GM19468 (cell line): ENCODE measurements around the gene CNTROB.

Experiments
- ATAC-seq: cut with Tn5 transposase; IDR thresholded peaks from one replicate; pipeline ENCODE4 v1.9.1; 2021; ENCODE audit warnings: mild to moderate bottlenecking, moderate library complexity, moderate number of reproducible peaks; ENCODE audit not compliant: unreplicated experiment; ENCODE audit errors: extremely low read depth

The CNTROB gene

DNA sequence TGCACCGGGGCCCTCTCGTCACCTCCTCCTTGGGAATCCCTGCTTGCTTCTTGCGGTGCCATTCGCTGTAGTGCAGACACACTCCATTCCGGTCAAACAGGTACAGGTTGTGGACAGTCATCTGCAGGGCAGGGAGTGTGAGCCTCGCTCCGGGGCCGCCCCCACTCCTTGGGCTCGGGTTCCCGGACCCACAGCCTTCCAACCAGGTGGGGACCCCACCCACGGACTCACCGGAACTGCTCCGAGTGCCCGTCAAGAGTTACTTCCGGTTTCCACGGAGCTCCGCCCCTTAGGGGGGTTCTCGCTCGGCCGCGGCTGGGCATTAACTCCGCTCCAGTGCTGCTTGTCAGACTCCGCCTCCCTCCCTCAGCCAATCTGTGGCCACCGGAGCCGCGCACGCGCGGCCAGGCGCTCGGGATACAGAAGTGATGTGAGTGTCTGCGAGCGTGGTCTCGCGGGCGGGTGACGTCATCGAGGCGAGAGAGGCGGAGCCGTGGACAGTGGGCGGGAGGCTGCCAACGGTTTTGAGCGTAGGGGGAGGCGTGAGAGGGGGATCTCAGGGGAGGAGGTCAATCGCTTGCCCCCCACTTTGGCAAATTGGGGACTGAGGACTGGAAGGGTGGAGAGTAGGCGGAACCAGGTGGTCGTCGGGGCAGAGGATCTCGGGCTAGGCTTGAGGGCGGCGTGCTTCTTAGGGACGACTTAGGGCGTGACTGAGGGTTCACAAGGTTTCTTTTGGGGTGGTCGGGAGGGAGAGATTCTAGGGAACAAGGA is at the start of gene CNTROB, which contains the start of gene TRAPPC1:
Gene CNTROB, plus strand, starts transcription at position 498 of the 774 bp plus-strand sequence. CDS start 874 bp downstream, outside the sequence.
Gene TRAPPC1, minus strand, starts transcription at position 238 of the 774 bp plus-strand sequence. Its CDS starts 117 bp downstream, at position 121.
- peak; percentile 92 for ATAC-seq

DNA sequence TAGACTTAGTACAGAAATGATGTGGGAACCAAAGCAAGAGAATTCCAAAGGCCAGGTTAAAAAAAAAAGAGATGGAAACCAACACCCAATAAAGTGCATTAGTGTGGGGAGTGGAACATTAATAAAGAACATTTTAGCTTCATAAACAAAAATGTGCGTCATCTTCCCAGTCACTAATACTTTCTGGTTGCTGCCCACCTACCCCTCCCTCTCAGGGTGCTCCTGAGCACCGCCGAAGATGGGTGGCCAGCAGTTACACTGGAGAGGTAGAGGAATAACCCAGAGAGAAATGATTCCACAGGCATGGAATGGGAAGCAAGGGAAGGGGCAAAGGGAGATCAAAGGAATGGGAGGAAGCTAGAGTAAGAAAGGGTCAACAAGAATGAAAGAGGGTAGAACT is 49.4 kb upstream of the CNTROB start:
- ATAC-seq, result no peak

DNA sequence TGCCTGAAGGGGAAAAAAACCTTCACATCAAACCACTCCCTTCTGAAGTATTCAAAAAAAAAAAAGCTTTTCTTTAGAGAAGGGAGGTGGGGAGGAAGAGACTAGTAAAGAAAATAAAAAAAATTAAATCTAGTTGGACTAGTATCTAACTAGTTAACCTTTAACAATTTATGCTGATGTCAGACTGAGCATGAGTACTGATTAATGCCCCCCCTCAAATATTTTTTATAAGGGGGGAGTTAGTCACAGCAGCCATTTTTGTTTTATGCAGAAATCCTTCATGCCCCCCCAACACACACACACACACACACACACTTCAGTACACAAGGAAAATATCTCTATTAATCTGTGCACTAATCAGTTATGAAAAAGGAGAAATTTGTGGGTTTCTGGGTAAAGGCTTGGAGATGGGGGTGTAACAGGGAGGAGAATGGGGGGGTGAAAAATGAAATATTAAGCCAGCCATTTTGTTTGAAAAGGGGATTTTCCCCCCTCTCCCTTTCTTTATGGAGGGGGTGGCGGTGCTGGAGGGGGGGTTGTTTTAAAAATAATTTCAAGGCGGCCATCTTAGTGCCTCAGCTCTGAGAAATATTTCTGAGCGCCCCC is 48.1 kb upstream of the CNTROB start:
- ATAC-seq, result no peak

DNA sequence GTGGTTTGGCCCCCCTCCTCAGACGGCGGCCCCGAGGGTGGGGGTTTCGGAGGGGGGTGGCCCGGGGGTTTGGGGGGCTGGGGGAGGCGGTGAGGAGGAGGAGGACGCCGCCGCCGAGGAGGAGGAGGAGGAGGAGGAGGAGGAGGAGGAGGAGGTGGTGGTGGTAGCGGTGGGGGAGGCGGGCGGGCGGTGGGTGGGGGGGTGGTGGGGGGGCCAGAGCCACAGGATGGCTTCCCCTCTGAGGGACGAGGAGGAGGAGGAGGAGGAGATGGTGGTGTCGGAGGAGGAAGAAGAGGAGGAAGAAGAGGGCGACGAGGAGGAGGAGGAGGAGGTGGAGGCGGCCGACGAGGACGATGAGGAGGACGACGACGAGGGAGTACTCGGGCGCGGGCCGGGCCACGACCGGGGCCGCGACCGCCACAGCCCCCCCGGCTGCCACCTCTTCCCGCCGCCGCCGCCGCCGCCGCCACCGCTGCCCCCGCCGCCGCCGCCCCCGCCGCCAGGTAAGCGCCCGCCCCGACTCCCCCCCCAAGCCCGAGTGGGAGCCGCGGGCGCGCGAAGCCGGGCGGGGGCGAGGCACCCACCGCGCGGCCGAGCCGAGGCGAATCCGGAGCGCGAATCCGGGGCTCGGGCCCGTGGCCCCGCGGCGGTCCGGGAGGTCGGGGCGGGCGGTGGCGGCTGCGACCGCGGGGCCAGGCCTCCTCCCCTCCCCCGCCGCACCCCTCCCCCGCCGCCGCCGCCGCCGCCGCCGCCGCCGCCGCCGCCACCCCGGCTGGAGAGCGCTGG is 47.2 kb upstream of the CNTROB start:
- ATAC-seq, result no peak

- ATAC-seq, result no peak
Observed at GRCh38 chr17:7885367-7886226, 46.4 kb upstream of the CNTROB start.

GRCh38 chr17:7886227-7887037 is 45.6 kb upstream of the CNTROB start:
- ATAC-seq, result no peak

GRCh38 chr17:7887038-7887481 is 44.9 kb upstream of the CNTROB start:
- ATAC-seq, result no peak

DNA sequence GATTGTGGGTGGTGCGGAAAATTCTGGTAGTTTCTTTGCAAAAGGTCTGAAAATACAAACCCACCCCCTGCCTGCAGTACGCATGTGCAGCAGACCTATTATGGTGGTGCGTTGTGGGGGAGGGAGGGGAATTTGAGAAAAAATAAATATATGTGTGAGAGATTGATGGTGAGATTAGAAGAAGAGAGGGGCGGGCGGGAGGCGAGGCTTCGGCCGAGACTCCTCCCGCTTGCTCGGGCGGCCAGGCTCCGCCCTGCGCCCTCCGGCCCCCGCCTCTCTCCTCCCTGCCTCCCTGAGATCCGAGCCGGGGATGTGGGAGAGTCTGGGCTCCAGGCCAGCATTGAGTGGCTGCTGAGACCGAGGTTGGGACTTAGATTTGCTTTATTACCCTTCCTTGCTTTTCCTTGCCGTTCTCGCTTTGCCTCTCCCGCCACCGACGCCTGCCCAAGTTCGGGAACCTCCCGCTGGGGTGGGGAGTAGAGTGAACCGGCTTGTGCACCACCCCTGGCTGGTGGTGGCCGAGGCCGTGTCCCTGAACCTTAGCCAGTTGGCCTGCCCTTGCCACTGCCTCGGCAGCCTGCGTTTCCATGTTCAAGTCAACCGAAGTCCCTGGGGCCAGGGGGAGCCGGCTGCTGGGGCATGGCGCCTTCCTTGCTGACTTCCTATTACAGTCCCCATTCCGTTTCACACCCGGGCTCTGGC is 44.4 kb upstream of the CNTROB start:
- ATAC-seq, result no peak

DNA sequence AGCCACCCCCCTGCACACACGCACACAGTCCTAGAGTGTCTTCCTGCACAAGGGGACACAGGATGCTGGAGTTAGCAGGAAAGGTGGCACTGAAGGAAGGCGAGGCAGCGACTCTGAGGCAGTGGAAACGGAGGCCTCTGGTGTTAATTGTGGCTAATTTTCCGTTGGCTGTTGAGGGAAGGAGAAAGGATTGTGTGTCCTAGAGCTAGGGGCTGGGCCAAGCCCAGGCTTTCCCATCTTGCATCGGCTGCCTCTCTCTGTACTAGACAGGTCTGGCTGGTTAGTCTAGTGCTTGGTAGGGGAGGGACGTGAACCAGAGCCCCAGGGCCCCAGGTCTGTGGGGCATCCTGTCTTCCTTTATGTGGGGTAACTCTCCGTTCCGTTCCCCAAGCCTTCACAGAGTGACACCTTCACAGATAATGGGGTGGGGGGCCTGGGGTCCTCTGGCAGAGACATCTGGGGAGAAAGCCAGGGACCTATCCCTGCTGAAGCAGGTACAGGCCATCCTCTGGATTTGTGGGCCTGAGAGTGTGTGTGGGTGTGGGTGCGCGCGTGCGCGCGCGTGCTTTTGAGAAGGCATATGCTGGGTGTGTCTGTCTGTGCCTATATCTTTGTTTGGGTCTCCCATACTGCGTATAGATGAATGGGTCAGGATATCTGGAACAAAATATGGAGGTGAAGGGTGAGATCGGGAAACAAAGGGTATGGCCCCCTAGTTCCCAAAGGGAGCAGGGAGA is 43.7 kb upstream of the CNTROB start, which contains the start of gene CHD3:
Gene CHD3, plus strand, starts transcription at position 606 of the 737 bp plus-strand sequence. CDS start 212 bp downstream, outside the sequence.
- ATAC-seq, result no peak

DNA sequence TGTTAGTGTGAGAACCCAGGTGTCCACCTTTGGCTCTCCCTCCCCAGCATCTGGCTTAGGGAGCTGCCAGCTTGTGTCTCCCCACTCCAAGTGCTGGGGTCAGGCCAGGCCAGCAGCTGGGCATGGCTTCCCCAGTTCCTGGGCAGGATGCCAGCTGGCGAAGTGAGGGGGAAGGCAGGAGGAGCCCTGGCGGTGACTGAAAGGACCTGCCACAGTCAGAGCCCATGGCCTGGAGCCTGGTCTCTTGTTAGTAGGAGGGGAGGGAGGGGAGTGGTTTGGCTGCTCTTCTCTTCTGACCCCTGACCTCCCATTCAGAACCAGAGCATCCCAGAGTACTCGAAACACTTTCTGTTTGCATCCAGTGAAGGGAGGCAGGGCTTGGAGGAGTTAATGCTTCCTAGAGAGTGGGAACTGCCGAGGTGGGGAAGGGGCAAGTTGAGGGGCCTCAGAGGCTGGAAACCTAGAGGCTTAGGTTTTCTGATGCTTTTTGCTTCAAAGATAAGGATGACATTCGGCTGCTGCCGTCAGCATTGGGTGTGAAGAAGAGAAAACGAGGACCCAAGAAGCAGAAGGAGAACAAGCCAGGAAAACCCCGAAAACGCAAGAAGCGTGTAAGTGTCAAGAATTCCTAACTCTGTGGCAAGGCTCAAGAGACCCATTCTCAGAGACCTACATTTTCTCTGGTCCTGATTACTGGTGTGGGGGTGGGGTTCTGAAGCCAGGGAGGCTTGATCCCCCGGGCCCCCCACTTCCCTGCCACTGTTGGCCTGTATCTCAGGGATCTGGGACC is 42.6 kb upstream of the CNTROB start:
- ATAC-seq, result no peak

GRCh38 chr17:7893187-7893880 is 38.7 kb upstream of the CNTROB start:
- ATAC-seq, result no peak

DNA sequence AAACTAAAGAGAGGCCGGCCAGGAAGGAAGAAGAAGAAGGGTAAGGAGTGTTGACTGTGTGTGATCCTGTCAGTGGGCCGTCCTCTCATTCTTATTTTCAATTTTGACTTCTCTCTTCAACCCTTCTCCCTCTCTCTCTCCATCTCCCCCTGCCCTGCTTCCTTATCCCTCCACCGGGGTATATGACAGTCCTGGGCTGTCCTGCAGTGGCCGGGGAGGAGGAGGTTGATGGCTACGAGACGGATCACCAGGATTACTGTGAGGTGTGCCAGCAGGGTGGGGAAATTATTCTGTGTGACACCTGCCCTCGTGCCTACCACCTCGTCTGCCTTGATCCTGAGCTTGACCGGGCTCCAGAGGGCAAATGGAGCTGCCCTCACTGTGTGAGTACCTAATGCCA is 37.8 kb upstream of the CNTROB start:
- ATAC-seq, result no peak

DNA sequence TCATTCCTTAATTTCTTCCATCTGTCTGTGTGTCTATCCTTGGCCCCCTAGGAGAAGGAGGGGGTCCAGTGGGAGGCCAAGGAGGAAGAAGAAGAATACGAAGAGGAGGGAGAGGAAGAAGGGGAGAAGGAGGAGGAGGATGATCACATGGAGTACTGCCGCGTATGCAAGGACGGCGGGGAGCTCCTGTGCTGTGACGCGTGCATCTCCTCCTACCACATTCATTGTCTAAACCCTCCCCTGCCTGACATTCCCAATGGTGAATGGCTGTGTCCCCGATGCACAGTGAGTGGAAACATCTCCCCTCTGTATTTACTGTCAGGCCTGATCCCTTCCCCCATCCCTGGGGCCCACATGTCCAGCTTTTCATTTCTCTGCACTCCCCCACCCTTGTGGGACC is 37.1 kb upstream of the CNTROB start:
- ATAC-seq, result no peak

DNA sequence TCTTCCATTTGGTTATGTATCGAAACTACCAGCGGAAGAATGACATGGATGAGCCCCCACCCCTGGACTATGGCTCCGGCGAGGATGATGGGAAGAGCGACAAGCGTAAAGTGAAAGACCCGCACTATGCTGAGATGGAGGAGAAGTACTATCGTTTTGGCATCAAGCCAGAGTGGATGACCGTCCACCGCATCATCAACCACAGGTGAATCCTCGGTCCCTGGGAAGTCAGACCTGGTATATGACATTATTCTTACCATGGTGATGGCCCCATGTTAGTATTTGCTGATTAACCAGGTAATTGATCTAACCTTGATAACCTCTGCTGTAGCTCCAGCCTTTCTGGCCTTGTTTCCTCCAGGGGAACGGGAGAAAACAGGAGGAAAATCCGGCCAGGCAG is 34.9 kb upstream of the CNTROB start:
- no peak for ATAC-seq

DNA sequence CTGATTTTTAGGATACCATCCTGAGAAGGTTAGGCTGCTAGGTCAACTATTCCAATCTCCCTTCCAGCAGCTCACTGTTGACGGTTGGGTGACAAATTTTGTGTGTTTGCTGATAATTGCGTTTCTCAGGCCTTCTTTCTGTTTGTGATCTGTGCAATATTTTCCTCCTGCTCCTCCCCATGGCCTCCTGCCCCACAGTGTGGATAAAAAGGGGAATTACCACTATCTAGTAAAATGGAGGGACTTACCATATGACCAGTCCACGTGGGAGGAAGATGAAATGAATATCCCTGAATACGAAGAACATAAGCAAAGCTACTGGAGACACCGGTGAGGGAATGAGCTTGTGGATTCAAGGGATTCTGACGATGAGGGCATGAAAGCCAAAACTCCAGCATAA is 34.2 kb upstream of the CNTROB start:
- no peak for ATAC-seq
